B cell (primary cell): Measurements from ENCODE around the gene TPTE2. TPM values are rescaled to one million over a fixed set of nuclear protein-coding genes. Genes with fewer than 3 reads are reported as not detected.
"Not testable (repeated sequence)": the region's sequence is repeated elsewhere in the genome, so short reads cannot be mapped to it uniquely, and the experiment has no call there.

Experiments used
- ATAC-seq: fragments of 200-7000 bp; cut with Tn5 transposase; one replicate; pipeline ENCODE4 v1.10.0; 2021; ENCODE audit warnings: low read depth, mild to moderate bottlenecking, moderate number of reproducible peaks, moderate library complexity
- CTCF ChIA-PET: fragments of 350-600 bp; sonication (Branson Sonifier 250); formaldehyde crosslinking; loops from one replicate; lab custom pipeline; 2021; ENCODE audit warnings: antibody characterized with exemption, inconsistent platforms; lab: Charles Lee
- POLR2A ChIA-PET: fragments of 350-600 bp; sonication (Branson Sonifier 250); formaldehyde crosslinking; loops from one replicate; lab custom pipeline; 2021; ENCODE audit warnings: antibody characterized with exemption; lab: Charles Lee
- DNase-seq: peaks from one replicate; pipeline ENCODE4 v3.0.0; 2013
- H2AFZ ChIP-seq: 2 replicates; pipeline ENCODE4 v1.6.1; 2012; ENCODE audit warnings: mild to moderate bottlenecking, low read depth, low read length; ENCODE audit not compliant: insufficient read depth, poor library complexity, severe bottlenecking
- H3K27ac ChIP-seq, 2 donors: 1 replicate in 1 of 2; 2 replicates in 1 of 2; pipeline ENCODE4 v1.5.1; 2012 to 2013; ENCODE audit warnings: low read length in 2 of 2, mild to moderate bottlenecking in 2 of 2, moderate library complexity in 1 of 2
- H3K27me3 ChIP-seq, 4 experiments: fragments of 200-600 bp in 1 of 4; sonication (generic) in 1 of 4; replicated peaks in 1 of 4; 1 replicate in 2 of 4; 2 replicates in 2 of 4; pipeline versions ENCODE4 v1.6.1 to v1.7.0; 2013 to 2016; ENCODE audit warnings: low read length in 3 of 4, mild to moderate bottlenecking in 2 of 4, mixed read lengths in 1 of 4, moderate library complexity in 1 of 4; ENCODE audit not compliant: insufficient read depth in 4 of 4, control insufficient read depth in 3 of 4; ENCODE audit errors: control extremely low read depth in 1 of 4
- H3K36me3 ChIP-seq, 2 experiments: replicated peaks in 1 of 2; 1 replicate in 1 of 2; 2 replicates in 1 of 2; pipeline versions ENCODE4 v1.6.1 to v1.7.1; 2013; ENCODE audit warnings: low read length in 1 of 2; ENCODE audit not compliant: insufficient read depth in 2 of 2, control insufficient read depth in 1 of 2; ENCODE audit errors: control extremely low read depth in 1 of 2, extremely low read depth in 1 of 2
- H3K4me1 ChIP-seq, 2 donors: fragments of 200-600 bp in 1 of 2; sonication (generic) in 1 of 2; 1 replicate in 1 of 2; 2 replicates in 1 of 2; pipeline versions ENCODE4 v1.5.1 to v1.6.1; 2013 to 2017; ENCODE audit warnings: low read length in 2 of 2; ENCODE audit not compliant: control insufficient read depth in 2 of 2, insufficient read depth in 2 of 2
- H3K4me2 ChIP-seq: replicated peaks from 2 replicates; pipeline ENCODE3; 2012; ENCODE audit warnings: mild to moderate bottlenecking, low read depth, low read length; ENCODE audit not compliant: poor library complexity, severe bottlenecking
- H3K4me3 ChIP-seq, 5 experiments: fragments of 200-600 bp in 1 of 5; sonication (generic) in 1 of 5; 1 replicate in 3 of 5; 2 replicates in 2 of 5; pipeline versions ENCODE4 v1.5.1 to v1.7.0; 2011 to 2016; ENCODE audit warnings: low read length in 4 of 5, mild to moderate bottlenecking in 4 of 5, low read depth in 2 of 5, control low read depth in 1 of 5, moderate library complexity in 1 of 5; ENCODE audit not compliant: insufficient read depth in 1 of 5; ENCODE audit errors: control extremely low read depth in 1 of 5, extremely low read depth in 1 of 5
- H3K79me2 ChIP-seq: fragments of 200-600 bp; sonication (generic); one replicate; pipeline ENCODE4 v1.6.0; 2016; ENCODE audit warnings: low read length; ENCODE audit not compliant: control insufficient read depth, insufficient read depth
- H3K9ac ChIP-seq: fragments of 200-600 bp; sonication (generic); 2 replicates; pipeline ENCODE4 v1.6.1; 2017; ENCODE audit warnings: mild to moderate bottlenecking, low read length, moderate library complexity
- H3K9me3 ChIP-seq, 3 donors: one replicate each; pipeline versions ENCODE4 v1.6.1 to v1.7.1; 2013; ENCODE audit warnings: low read length in 2 of 3; ENCODE audit not compliant: control insufficient read depth in 2 of 3, insufficient read depth in 1 of 3; ENCODE audit errors: control extremely low read depth in 1 of 3
- H4K20me1 ChIP-seq: 2 replicates; pipeline ENCODE4 v1.6.0; 2012; ENCODE audit warnings: mild to moderate bottlenecking, low read length; ENCODE audit not compliant: insufficient read depth, control insufficient read depth, poor library complexity, severe bottlenecking
- H3K27ac Mint-ChIP-seq: one replicate; pipeline ENCODE4 v1.8.0; 2021; ENCODE audit warnings: mixed read lengths
- H3K27me3 Mint-ChIP-seq: one replicate; pipeline ENCODE4 v1.8.0; 2021; ENCODE audit warnings: mixed read lengths
- H3K4me1 Mint-ChIP-seq: one replicate; pipeline ENCODE4 v1.8.0; 2021; ENCODE audit warnings: mixed read lengths
- H3K4me3 Mint-ChIP-seq: one replicate; pipeline ENCODE4 v1.8.0; 2021; ENCODE audit warnings: mixed read lengths
- H3K9me3 Mint-ChIP-seq: one replicate; pipeline ENCODE4 v1.8.0; 2022; ENCODE audit warnings: mixed read lengths; ENCODE audit not compliant: insufficient read depth
- EZH2 ChIP-seq: IDR thresholded peaks from 2 replicates; pipeline ENCODE4 v1.6.1; 2012; ENCODE audit warnings: borderline replicate concordance, low read depth, mild to moderate bottlenecking, moderate library complexity, low read length; ENCODE audit not compliant: insufficient read depth, poor library complexity, severe bottlenecking
- whole genome bisulfite sequencing: methylation state at CpG from one replicate; pipeline ENCODE4 v1.1.5; 2013; ENCODE audit warnings: missing lambda C conversion rate; ENCODE audit not compliant: insufficient coverage; 5-methylcytosine and 5-hydroxymethylcytosine counted together
- intact Hi-C: fragments of 100-400 bp; cut with micrococcal nuclease; formaldehyde crosslinking; loops from one replicate; pipeline ENCODE4 v1.10.0; 2022
- polyA minus RNA-seq: library from RNA; depleted of rRNA, polyadenylated mRNA; stranded (reverse); fragments of >200 nt; gene quantifications from 2 replicates; pipeline ENCODE4 v1.2.3, GENCODE V29; 2012
- polyA plus RNA-seq: library from polyadenylated mRNA; depleted of rRNA; stranded (reverse); fragments of >200 nt; gene quantifications from 2 replicates; pipeline ENCODE4 v1.2.3, GENCODE V29; 2012
- total RNA-seq, 2 donors: library from RNA; stranded (reverse); fragments of 120-200 nt in 1 of 2; gene quantifications; 1 replicate in 1 of 2; 2 replicates in 1 of 2; pipeline versions ENCODE4 v1.2.3 to v1.2.4, GENCODE V29; 2013 to 2022
- TF ChIP-seq, protein P1 (sequence below): fragments of 200-600 bp; IDR thresholded peaks from one replicate; pipeline ENCODE4 v1.8.0; 2022; ENCODE audit warnings: antibody characterized with exemption, mild to moderate bottlenecking

The TPTE2 gene
- total RNA-seq, result not detected in 2 replicates
- total RNA-seq (2013), result 0.05 TPM
- 0.06 TPM in 1 of 2 replicates, not detected in the other for polyA plus RNA-seq
- not detected in 2 replicates for polyA minus RNA-seq

DNA sequence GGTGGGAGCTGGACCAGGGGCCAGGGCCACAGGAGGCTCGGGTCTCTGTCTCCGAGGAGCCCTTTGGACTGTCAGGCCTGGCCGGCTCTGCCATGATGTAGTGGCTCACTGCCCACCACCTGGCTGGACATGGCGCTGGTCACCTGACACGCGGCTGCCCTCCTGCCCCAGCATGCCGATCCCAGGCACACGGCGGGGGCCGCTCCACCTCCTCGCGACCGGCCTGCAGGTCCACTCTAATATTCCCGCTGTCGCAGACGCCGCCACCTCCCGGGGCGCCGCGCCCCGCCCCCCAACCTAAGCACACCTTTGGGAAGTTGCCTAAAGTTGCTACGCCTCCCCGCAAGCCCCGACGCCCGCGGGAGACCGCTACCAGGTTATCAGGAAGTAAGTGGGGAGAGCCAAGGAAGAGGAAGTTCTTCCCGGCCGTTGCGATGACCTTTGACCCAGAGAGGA, at the start of gene TPTE2:
TSS of gene TPTE2 (minus strand) at position 406 of the 456 bp plus-strand sequence. CDS start 58,298 bp downstream, outside the sequence.
- H3K4me1 ChIP-seq, H3K4me2 ChIP-seq, H3K4me3 Mint-ChIP-seq, DNase-seq, H3K36me3 ChIP-seq, H3K4me1 Mint-ChIP-seq, H3K4me3 ChIP-seq, H3K79me2 ChIP-seq, ATAC-seq, intact Hi-C loops, H2AFZ ChIP-seq, H3K27ac ChIP-seq, H3K9ac ChIP-seq, H3K27me3 Mint-ChIP-seq, POLR2A ChIA-PET, CTCF ChIA-PET, H3K27me3 ChIP-seq, H4K20me1 ChIP-seq, H3K9me3 Mint-ChIP-seq, H3K27ac Mint-ChIP-seq: not testable (repeated sequence)
- 97% methylated on average over 16 of the region's 32 CpGs for WGBS
- peaks cover 0 to 19% (median 0%) of the 10 kb centered on the region in 3 donors for H3K9me3 ChIP-seq

DNA sequence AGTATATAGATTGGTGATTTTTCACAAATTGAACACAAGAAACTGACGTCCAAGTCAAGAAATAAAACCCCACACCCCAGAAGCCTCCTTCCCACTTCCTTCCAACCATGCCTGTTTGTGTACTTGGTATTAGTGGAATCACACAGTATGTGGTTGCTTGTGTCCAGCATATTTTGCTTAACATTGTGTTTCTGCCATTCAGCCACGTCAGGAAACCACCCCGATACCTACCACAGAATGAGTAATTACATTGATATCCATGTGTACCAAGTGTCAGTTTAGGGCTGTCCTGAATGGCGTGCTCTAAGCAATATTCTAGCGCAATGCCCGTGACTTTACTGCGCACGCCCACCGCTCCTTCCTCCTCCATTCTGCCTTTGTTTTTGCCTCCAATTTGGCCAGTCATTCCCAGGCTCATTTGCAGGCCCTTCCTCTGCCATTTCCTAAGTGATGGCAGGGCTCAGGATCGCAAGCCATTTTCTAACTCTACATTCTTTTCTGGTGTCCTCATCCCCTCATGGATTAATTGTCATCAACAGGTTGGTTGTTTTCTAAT, 46.3 kb upstream of the TPTE2 start:
- CTCF ChIA-PET, result no interaction called here
- Mint-ChIP-seq H3K27me3 (peaks cover 15% of the 10 kb centered on the region), H3K27ac (no peak overlapping the region), H3K9me3 (peaks cover 2% of the 10 kb centered on the region), H3K4me3 (no peak overlapping the region), H3K4me1 (peaks cover 4% of the 10 kb centered on the region)
- POLR2A ChIA-PET, result no interaction called here
- H3K36me3 ChIP-seq, result no peaks in the 10 kb centered on the region
- H3K79me2 ChIP-seq, result no peaks in the 10 kb centered on the region
- no peaks in the 10 kb centered on the region for H4K20me1 ChIP-seq
- H3K4me1 ChIP-seq, result peaks cover 0 to 2% of the 10 kb centered on the region in 2 donors
- TF ChIP-seq, protein P1, sequence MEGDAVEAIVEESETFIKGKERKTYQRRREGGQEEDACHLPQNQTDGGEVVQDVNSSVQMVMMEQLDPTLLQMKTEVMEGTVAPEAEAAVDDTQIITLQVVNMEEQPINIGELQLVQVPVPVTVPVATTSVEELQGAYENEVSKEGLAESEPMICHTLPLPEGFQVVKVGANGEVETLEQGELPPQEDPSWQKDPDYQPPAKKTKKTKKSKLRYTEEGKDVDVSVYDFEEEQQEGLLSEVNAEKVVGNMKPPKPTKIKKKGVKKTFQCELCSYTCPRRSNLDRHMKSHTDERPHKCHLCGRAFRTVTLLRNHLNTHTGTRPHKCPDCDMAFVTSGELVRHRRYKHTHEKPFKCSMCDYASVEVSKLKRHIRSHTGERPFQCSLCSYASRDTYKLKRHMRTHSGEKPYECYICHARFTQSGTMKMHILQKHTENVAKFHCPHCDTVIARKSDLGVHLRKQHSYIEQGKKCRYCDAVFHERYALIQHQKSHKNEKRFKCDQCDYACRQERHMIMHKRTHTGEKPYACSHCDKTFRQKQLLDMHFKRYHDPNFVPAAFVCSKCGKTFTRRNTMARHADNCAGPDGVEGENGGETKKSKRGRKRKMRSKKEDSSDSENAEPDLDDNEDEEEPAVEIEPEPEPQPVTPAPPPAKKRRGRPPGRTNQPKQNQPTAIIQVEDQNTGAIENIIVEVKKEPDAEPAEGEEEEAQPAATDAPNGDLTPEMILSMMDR, result no peak
- TF ChIP-seq EZH2, result no peak
- H2AFZ ChIP-seq, result no peak overlapping the region
- ATAC-seq, result no peak
- H3K9ac ChIP-seq, result no peak overlapping the region
- no peak overlapping the region for H3K27ac ChIP-seq
- no peak for DNase-seq
- peaks cover 2 to 19% (median 5%) of the 10 kb centered on the region in 3 donors for H3K9me3 ChIP-seq
- peaks cover 0 to 24% (median 4%) of the 10 kb centered on the region in 4 experiments for H3K27me3 ChIP-seq
- 100% methylated on average over 7 of the region's 10 CpGs for WGBS
- no peak overlapping the region for H3K4me2 ChIP-seq
- no peak overlapping the region for H3K4me3 ChIP-seq
- intact Hi-C loops, result no loop called here
